SK-N-MC (cell line): ENCODE data around the gene DCUN1D4.

Source experiments
- EZH2 ChIP-seq: fragments of 200-600 bp; sonication (generic); IDR thresholded peaks from one replicate; pipeline ENCODE4 v1.6.1; 2017; ENCODE audit warnings: antibody characterized with exemption
- FOXP2 ChIP-seq: optimal IDR thresholded peaks from 2 replicates; pipeline ENCODE3; 2011; ENCODE audit warnings: mild to moderate bottlenecking, moderate library complexity; ENCODE audit not compliant: insufficient read depth; ENCODE audit errors: extremely low read length, control extremely low read depth
- POLR2AphosphoS5 ChIP-seq: IDR thresholded peaks from 2 replicates; pipeline ENCODE4 v1.6.1; 2012; ENCODE audit warnings: mild to moderate bottlenecking, low read depth, low read length, borderline replicate concordance

DNA sequence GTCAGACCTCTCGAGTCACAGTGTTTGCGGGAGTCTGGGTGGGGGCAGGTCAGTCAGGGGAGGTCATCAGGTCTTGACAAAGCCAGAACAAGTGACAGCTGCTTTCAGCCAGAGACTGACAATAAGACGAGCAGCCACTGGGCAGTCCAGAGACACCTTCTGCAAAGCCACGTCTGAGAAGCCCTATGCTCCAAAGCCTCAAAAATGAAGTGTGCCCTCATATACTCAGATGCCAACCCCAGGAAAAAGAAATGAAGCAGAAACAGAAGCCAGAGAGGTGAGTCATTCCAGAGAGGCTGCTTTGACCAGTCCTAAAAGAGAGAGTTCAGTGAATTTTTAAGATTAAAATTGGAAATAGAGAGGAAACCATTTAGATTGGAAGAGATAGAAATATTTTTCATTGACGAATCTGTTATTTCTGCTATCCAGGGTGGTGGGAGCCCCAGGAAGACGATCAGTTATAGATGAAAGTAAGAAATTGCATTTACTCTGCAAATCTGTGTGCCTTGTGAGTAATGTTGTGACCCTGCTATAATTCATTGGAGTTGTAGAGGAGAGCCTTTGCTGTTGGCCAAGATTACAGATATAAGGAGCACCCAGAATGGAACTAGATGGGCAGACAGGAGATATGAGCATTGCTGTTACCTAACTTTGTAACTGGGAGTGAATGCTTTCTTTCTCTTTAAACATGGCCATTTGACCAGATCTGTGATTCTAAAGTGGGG lies 99.3 kb downstream of the DCUN1D4 start:
- TF ChIP-seq POLR2AphosphoS5: no peak
- no peak for TF ChIP-seq EZH2
- no peak for TF ChIP-seq FOXP2
